GDM1 (cell line): Measurements from ENCODE around the gene TMEM219.
"Not testable (repeated sequence)": the region's sequence is repeated elsewhere in the genome, so short reads cannot be mapped to it uniquely, and the experiment has no call there.

ENCODE experiments used
- DNase-seq: peaks from one replicate; lab custom pipeline; 2025; lab: John Stamatoyannopoulos, UW

The TMEM219 gene

DNA sequence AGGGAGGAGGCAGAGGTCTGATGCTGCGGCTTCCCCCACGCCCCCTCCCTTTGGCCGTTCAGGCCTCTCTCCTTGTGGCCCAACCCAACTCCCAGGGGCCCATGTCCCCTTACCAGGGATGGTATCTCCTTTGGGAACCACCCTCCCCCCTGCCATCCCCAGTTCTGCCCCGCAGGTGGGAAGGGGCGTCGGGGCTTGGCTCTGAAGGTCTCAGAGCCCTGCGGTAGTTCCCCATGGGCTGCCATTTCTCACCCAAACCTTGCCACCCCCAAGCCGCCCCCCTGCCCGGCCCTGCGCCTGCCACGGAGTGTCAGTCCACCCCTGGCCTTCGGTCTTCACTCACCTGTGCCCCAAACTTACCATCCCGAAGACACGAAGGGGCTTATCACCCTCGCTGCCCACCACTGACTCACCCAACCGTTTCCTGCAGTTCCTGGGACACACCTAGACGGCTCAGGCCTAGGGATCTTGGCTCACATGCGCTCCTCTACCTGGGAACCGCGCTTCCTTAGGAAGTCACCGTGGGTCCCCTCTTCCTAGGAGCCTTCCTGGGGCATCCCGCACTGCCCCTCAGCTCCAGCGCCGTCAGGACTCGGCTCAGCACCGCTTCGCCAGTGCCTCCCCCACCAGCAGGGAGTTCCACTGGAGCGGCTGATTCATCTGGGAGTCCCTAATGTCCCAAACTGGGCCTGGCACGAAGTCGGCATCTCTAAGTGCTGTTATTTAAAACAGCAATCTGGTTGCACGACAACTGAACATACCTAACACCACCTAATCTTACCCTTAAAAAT, 50.0 kb downstream of the TMEM219 start:
- no peak for DNase-seq

DNA sequence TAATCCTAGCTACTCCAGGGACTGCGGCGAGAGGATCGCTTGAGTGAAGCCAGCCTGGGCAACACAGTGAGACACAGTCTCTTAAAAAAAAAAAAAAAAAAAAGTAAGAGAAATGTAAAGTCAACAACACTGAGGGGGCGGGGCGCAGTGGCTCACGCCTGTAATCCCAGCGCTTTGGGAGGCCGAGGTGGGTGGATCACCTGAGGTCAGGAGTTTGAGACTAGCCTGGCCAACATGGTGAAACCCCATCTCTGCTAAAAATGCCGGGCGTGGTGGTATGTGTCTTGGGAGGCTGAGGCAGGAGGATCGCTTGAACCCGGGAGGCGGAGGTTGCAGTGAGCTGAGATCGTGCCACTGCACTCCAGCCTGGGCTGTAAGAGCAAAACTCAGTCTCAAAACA, 50.7 kb downstream of the TMEM219 start:
- DNase-seq, result not testable (repeated sequence)

DNA sequence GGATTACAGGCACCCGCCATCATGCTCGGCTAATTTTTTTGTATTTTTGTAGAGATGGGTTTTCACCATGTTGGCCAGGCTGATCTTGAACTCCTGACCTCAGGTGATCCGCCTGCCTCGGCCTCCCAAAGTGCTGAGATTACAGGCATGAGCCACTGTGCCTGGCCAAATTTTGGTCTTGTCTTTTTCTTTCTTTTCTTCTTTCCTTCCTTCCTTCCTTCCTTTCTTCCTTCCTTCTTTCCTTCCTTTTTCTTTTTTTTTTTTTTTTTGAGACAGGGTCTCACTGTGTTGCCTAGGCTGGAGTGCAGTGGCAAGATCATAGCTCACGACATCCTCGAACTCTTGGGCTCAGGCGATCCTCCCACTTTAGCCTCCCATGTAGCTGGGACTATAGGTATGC, 53.6 kb downstream of the TMEM219 start:
- not testable (repeated sequence) for DNase-seq

DNA sequence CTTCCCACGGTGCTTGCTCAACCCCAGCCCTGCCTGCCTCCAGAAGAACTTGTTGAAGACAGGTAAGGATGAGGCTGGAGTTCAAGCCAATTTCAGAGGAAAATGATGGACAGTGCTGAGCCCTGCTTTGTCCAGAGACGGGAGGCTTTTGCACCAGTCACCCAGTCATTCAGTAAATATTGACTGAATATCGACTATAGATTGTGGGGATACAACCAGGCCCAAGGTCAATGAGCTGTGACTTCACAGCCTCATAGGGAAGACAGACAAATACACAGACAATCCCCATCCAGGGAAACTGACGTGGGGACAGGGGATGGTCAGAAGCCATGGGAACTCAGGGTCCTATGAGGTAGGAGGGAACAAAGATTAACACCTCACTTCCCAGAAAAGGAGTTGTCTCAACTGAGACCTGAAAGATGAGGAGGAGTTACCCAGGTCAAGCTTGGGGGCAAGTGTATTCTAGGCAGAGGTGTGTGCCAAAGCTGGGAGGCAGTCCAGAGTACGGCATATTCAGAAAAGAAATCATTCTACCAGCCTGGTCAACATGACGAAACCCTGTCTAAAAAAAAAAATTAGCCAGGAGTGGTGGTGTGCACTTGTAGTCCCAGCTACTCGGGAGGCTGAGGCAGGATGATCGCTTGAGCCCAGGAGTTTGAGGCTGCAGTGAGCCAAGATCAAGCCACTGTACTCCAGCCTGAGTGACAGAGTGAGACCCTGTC, 54.8 kb downstream of the TMEM219 start:
- DNase-seq, result no peak

DNA sequence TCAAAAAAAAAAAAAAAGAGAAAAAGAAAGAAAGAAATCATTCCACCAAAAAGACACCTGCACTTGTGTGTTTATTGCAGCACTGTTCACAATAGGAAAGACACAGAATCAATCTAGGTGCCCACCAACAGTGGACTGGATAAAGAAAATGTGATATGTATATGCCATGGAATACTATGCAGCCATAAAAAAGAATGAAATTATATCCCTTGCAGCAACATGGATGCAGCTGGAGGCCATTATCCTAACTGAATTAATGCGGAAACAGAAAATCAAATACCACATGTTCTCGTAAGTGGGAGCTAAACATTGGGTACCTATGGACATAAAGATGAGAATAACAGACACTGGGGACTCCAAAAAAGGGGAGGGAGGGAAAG, 55.4 kb downstream of the TMEM219 start:
- no peak for DNase-seq

DNA sequence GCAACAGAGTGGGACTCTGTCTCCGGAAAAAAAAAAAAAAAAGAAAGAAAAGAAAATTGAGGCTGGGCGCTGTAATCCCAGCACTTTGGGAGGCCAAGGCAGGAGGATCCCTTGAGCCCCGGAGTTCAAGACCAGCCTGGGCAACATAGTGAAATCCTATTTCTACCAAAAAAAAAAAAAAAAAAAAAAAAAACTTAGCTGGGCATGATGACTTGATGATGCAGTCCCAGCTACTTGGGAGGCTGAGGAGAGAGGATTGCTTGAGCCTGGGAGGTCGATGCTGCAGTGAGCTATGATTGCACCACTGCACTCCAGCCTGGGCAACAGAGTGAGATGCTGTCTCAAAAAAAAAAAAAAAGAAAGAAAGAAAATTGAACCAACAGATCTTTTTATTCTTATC, 56.1 kb downstream of the TMEM219 start:
- not testable (repeated sequence) for DNase-seq

DNA sequence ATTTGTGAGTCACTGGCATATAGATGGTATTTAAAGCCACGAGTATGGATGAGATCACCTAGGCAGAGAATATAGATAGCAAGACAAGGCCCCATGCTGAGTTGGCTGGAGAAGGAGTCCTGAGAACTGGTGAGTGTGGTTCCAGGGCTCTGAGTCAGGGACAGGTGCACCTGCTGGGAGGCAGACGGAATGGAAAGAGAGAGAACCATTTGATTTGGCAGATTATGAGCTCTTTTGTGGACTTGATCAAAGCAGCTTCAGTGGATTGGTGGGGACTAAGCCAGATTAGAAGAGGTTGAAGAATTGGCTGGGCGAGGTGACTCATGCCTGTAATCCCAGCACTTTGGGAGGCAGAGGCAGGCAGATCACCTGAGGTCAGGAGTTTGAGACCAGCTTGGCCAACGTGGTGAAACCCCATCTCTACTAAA, 56.9 kb downstream of the TMEM219 start:
- no peak for DNase-seq
